H1 (cell line): ENCODE measurements around the gene DOCK1. TPM values are rescaled to one million over a fixed set of nuclear protein-coding genes. Genes with fewer than 3 reads are reported as not detected.

Experiments
- CTCF ChIA-PET: fragments of 300-600 bp; sonication (Branson Sonifier 250); formaldehyde crosslinking; loops from one replicate; lab custom pipeline; 2021; ENCODE audit not compliant: partially characterized antibody; lab: Charles Lee
- POLR2A ChIA-PET: fragments of 300-600 bp; sonication (Branson Sonifier 250); formaldehyde crosslinking; loops from one replicate; lab custom pipeline; 2021; ENCODE audit warnings: inconsistent platforms; ENCODE audit not compliant: partially characterized antibody; lab: Charles Lee
- DNase-seq, 2 experiments: peaks; one replicate each; pipeline versions ENCODE4 v3.0.0 to v3.0.0-alpha.2; 2010 to 2022; ENCODE audit warnings: low spot score in 2 of 2, low read depth in 1 of 2, mixed read lengths in 1 of 2
- FAIRE-seq: peaks from 2 replicates; lab custom pipeline; 2011; peaks lifted over from hg19 to GRCh38; lab: Jason Lieb, UNC
- H2AFZ ChIP-seq: 2 replicates; pipeline ENCODE4 v1.8.1; 2012; ENCODE audit warnings: low read length, inconsistent platforms
- H2AK5ac ChIP-seq: 2 replicates; pipeline ENCODE4 v1.6.1; 2013; ENCODE audit warnings: low read depth, low read length
- H2BK120ac ChIP-seq: replicated peaks from 2 replicates; pipeline ENCODE3; 2013; ENCODE audit warnings: low read depth, low read length, inconsistent platforms
- H2BK12ac ChIP-seq: 2 replicates; pipeline ENCODE4 v1.6.1; 2013; ENCODE audit warnings: low read depth, low read length
- H2BK15ac ChIP-seq: 2 replicates; pipeline ENCODE4 v1.6.1; 2013; ENCODE audit warnings: low read length
- H2BK20ac ChIP-seq: 2 replicates; pipeline ENCODE4 v1.6.1; 2013; ENCODE audit warnings: low read length
- H2BK5ac ChIP-seq: 2 replicates; pipeline ENCODE4 v1.6.1; 2013; ENCODE audit warnings: low read depth, low read length
- H3K14ac ChIP-seq: 2 replicates; pipeline ENCODE4 v1.6.1; 2013; ENCODE audit warnings: inconsistent platforms; ENCODE audit not compliant: insufficient read length
- H3K18ac ChIP-seq: 2 replicates; pipeline ENCODE4 v1.6.1; 2013; ENCODE audit warnings: low read length; ENCODE audit errors: extremely low read depth
- H3K23ac ChIP-seq: 2 replicates; pipeline ENCODE4 v1.6.1; 2013; ENCODE audit warnings: inconsistent platforms; ENCODE audit not compliant: insufficient read length
- H3K23me2 ChIP-seq: 2 replicates; pipeline ENCODE4 v1.6.1; 2013; ENCODE audit warnings: low read depth, low read length
- H3K27ac ChIP-seq: 2 replicates; pipeline ENCODE4 v1.6.1; 2011; ENCODE audit warnings: low read depth, low read length, inconsistent platforms
- H3K27me3 ChIP-seq, 4 experiments: replicated peaks in 1 of 4; 1 replicate in 1 of 4; 2 replicates in 3 of 4; pipeline versions ENCODE4 v1.6.1 to v1.8.1; 2011 to 2013; ENCODE audit warnings: low read length in 3 of 4, mild to moderate bottlenecking in 3 of 4, inconsistent platforms in 2 of 4, mixed read lengths in 2 of 4, moderate library complexity in 1 of 4; ENCODE audit not compliant: control insufficient read depth in 3 of 4, insufficient read depth in 3 of 4; ENCODE audit errors: extremely low read depth in 1 of 4
- H3K36me3 ChIP-seq, 4 experiments: 2 replicates each; pipeline versions ENCODE4 v1.6.1 to v1.8.1; 2011 to 2013; ENCODE audit warnings: mild to moderate bottlenecking in 4 of 4, low read length in 3 of 4, moderate library complexity in 2 of 4, control low read depth in 1 of 4, inconsistent platforms in 1 of 4; ENCODE audit not compliant: insufficient read depth in 4 of 4, control insufficient read depth in 2 of 4
- H3K4ac ChIP-seq: replicated peaks from 2 replicates; pipeline ENCODE3; 2013; ENCODE audit warnings: low read length, low read depth, mixed read lengths, inconsistent platforms; ENCODE audit not compliant: insufficient read length
- H3K4me1 ChIP-seq, 4 experiments: replicated peaks in 1 of 4; 1 replicate in 1 of 4; 2 replicates in 3 of 4; pipeline versions ENCODE4 v1.6.1 to v1.8.1; 2011 to 2013; ENCODE audit warnings: low read length in 3 of 4, inconsistent platforms in 2 of 4, mixed read lengths in 1 of 4; ENCODE audit not compliant: insufficient read depth in 4 of 4, control insufficient read depth in 3 of 4
- H3K4me2 ChIP-seq, 2 experiments: 2 replicates each; pipeline versions ENCODE4 v1.6.1 to v1.8.1; 2011 to 2013; ENCODE audit warnings: low read depth in 2 of 2, low read length in 2 of 2, control low read depth in 1 of 2, inconsistent platforms in 1 of 2, mild to moderate bottlenecking in 1 of 2; ENCODE audit not compliant: insufficient read depth in 1 of 2
- H3K4me3 ChIP-seq, 4 experiments: fragments of 200-600, 300-600 bp in 1 of 4; sonication (generic), shearing (Covaris generic), sonication (Bioruptor Twin) in 1 of 4; 2 replicates each; pipeline versions ENCODE4 v1.5.1 to v1.8.1; 2011 to 2016; ENCODE audit warnings: low read length in 4 of 4, low read depth in 3 of 4, control low read depth in 2 of 4, inconsistent platforms in 2 of 4, mild to moderate bottlenecking in 2 of 4, mixed read lengths in 1 of 4, moderate library complexity in 1 of 4; ENCODE audit not compliant: insufficient read depth in 2 of 4; ENCODE audit errors: extremely low read depth in 1 of 4
- H3K56ac ChIP-seq: replicated peaks from 2 replicates; pipeline ENCODE3; 2013; ENCODE audit warnings: low read depth, mild to moderate bottlenecking, mixed read lengths, low read length, inconsistent platforms; ENCODE audit not compliant: insufficient read length
- H3K79me1 ChIP-seq: 2 replicates; pipeline ENCODE4 v1.6.1; 2013; ENCODE audit warnings: low read depth, low read length, control low read depth
- H3K79me2 ChIP-seq, 2 experiments: 2 replicates each; pipeline versions ENCODE4 v1.6.1 to v1.8.1; 2012 to 2013; ENCODE audit warnings: low read length in 2 of 2, mild to moderate bottlenecking in 2 of 2, inconsistent platforms in 1 of 2; ENCODE audit not compliant: insufficient read depth in 2 of 2, control insufficient read depth in 1 of 2
- H3K9ac ChIP-seq, 4 experiments: replicated peaks in 1 of 4; 1 replicate in 1 of 4; 2 replicates in 3 of 4; pipeline versions ENCODE4 v1.6.1 to v1.8.1; 2011 to 2013; ENCODE audit warnings: low read depth in 3 of 4, low read length in 3 of 4, control low read depth in 2 of 4, mild to moderate bottlenecking in 2 of 4, moderate library complexity in 2 of 4, inconsistent platforms in 1 of 4; ENCODE audit errors: extremely low read depth in 1 of 4
- H3K9me3 ChIP-seq, 2 experiments: 2 replicates each; pipeline versions ENCODE4 v1.6.1 to v1.8.1; 2012 to 2013; ENCODE audit warnings: mild to moderate bottlenecking in 2 of 2, moderate library complexity in 2 of 2, control low read depth in 1 of 2, inconsistent platforms in 1 of 2, low read depth in 1 of 2, low read length in 1 of 2, mixed read lengths in 1 of 2; ENCODE audit not compliant: insufficient read depth in 2 of 2
- H4K20me1 ChIP-seq, 2 experiments: replicated peaks in 1 of 2; 2 replicates each; pipeline versions ENCODE3 to v1.8.1; 2011 to 2013; ENCODE audit warnings: inconsistent platforms in 2 of 2, low read length in 2 of 2, mild to moderate bottlenecking in 1 of 2; ENCODE audit not compliant: insufficient read depth in 2 of 2, control insufficient read depth in 1 of 2
- H4K5ac ChIP-seq: 2 replicates; pipeline ENCODE4 v1.6.1; 2013; ENCODE audit warnings: low read length, low read depth, mixed read lengths, inconsistent platforms; ENCODE audit not compliant: insufficient read length
- H4K8ac ChIP-seq: 2 replicates; pipeline ENCODE4 v1.8.0; 2013; ENCODE audit warnings: mild to moderate bottlenecking, moderate library complexity, low read length, inconsistent platforms; ENCODE audit not compliant: insufficient read depth; ENCODE audit errors: extremely low read depth
- H4K91ac ChIP-seq: replicated peaks from 2 replicates; pipeline ENCODE3; 2013; ENCODE audit warnings: low read length, mixed read lengths, inconsistent platforms; ENCODE audit not compliant: insufficient read length
- BCL11A ChIP-seq, 2 experiments: IDR thresholded peaks; one replicate each; pipeline ENCODE4 v1.6.1; 2011; ENCODE audit warnings: low read depth in 2 of 2, low read length in 2 of 2, mild to moderate bottlenecking in 2 of 2
- CHD2 ChIP-seq: IDR thresholded peaks from 2 replicates; pipeline ENCODE4 v1.6.1; 2012; ENCODE audit warnings: low read length, improper control_type of control experiment
- EZH2 ChIP-seq: fragments of 200-600 bp; sonication (generic); IDR thresholded peaks from 2 replicates; pipeline ENCODE4 v1.7.1; 2012; ENCODE audit warnings: low read depth, mild to moderate bottlenecking, moderate library complexity, low read length, inconsistent platforms; ENCODE audit not compliant: severe bottlenecking
- GTF2F1 ChIP-seq: IDR thresholded peaks from 2 replicates; pipeline ENCODE4 v1.6.1; 2012; ENCODE audit warnings: low read depth, low read length, improper control_type of control experiment, borderline replicate concordance
- HDAC2 ChIP-seq, 2 experiments: fragments of 300-600 bp in 1 of 2; sonication (generic) in 1 of 2; IDR thresholded peaks; 2 replicates each; pipeline ENCODE4 v1.6.1; 2011 to 2012; ENCODE audit warnings: low read depth in 2 of 2, low read length in 2 of 2, mild to moderate bottlenecking in 2 of 2, moderate library complexity in 2 of 2, borderline replicate concordance in 1 of 2, inconsistent platforms in 1 of 2
- KDM1A ChIP-seq: fragments of 200-600, 300-600 bp; sonication (generic); IDR thresholded peaks from 2 replicates; pipeline ENCODE4 v1.7.1; 2016; ENCODE audit warnings: mild to moderate bottlenecking, low read length, borderline replicate concordance
- MAFK ChIP-seq: IDR thresholded peaks from 2 replicates; pipeline ENCODE4 v1.6.1; 2012; ENCODE audit warnings: low read depth, mild to moderate bottlenecking, improper control_type of control experiment, low read length
- NANOG ChIP-seq: IDR thresholded peaks from 2 replicates; pipeline ENCODE4 v1.6.1; 2011; ENCODE audit warnings: low read length, low read depth, mild to moderate bottlenecking, inconsistent platforms; ENCODE audit not compliant: insufficient read depth, poor library complexity, severe bottlenecking
- POLR2AphosphoS5 ChIP-seq: IDR thresholded peaks from 2 replicates; pipeline ENCODE4 v1.6.1; 2011; ENCODE audit warnings: low read depth, low read length
- SIN3A ChIP-seq, 2 experiments: IDR thresholded peaks in 1 of 2; conservative IDR thresholded peaks in 1 of 2; 2 replicates each; pipeline ENCODE4 v1.6.1; 2011 to 2012; ENCODE audit warnings: low read length in 2 of 2, improper control_type of control experiment in 1 of 2, low read depth in 1 of 2, mild to moderate bottlenecking in 1 of 2
- WGBS, 2 experiments: shearing (Covaris generic) in 1 of 2; methylation state at CpG; one replicate each; pipeline versions ENCODE4 v1.1.6 to v1.1.7; 2013 to 2015; ENCODE audit warnings: low lambda C conversion rate in 2 of 2, mixed read lengths in 2 of 2, inconsistent platforms in 1 of 2, low coverage in 1 of 2, missing lambda C conversion rate in 1 of 2; ENCODE audit not compliant: insufficient replicate concordance in 2 of 2, insufficient coverage in 1 of 2, insufficient read length in 1 of 2; ENCODE audit errors: extremely low coverage in 1 of 2, missing lambda C conversion rate in 1 of 2; 5-methylcytosine and 5-hydroxymethylcytosine counted together
- polyA plus RNA-seq, 7 experiments: library from polyadenylated mRNA; depleted of rRNA in 3 of 7; stranded (reverse) in 5 of 7; unstranded in 2 of 7; fragments of >200 nt in 5 of 7; fragments of 200-250 nt in 2 of 7; gene quantifications; 1 replicate in 5 of 7; 2 replicates in 1 of 7; 4 replicates in 1 of 7; pipeline versions ENCODE4 v1.2.1 to v1.2.3, GENCODE V29; 2011 to 2013; ENCODE audit warnings: missing spikeins in 2 of 7, mixed read lengths in 2 of 7
- total RNA-seq: library from RNA; stranded (reverse); fragmentation: NEBNext Ultra II Directional; extraction: Animal tissue kit (Norgen Biotek cat#: 25700); gene quantifications from 2 replicates; pipeline ENCODE4 v1.2.1, GENCODE V29; 2021
- TF ChIP-seq, protein P1 (sequence below): IDR thresholded peaks from 2 replicates; pipeline ENCODE4 v1.6.1; 2011; ENCODE audit warnings: low read length, improper control_type of control experiment

Gene DOCK1
- total and polyA plus RNA-seq, 2 of the 8 experiments (the other 6 are each of a cell fraction or from before 2014, with no cell fraction given) = 11.6 to 53.0 TPM

DNA sequence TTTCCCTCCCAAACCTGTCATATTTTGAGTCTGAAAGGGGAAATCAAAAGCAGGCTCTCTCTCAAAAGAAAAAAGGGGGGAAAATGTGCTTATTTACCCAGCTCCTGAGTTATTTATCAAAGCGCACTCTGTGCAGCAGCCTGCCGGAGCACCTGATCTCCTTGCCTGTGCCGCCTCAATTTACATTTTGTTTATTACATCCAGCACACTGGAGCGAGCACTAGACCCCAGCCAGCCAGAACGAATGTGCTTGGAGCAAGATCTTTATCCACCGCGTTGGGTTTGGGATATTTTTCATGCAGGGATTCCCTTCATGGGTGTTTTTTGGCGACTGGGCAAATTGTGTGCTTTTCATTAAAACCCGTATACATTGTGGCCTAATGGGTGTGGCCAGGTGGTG, 453.1 kb downstream of the DOCK1 start:
- no peak overlapping the region for H2BK20ac ChIP-seq
- no peak overlapping the region for H2BK120ac ChIP-seq
- no peak overlapping the region for H3K14ac ChIP-seq
- no peak overlapping the region for H3K23ac ChIP-seq
- H3K23me2 ChIP-seq = no peaks in the 10 kb centered on the region; the same call in 1 of the 2 replicates
- DNase-seq = no peak
- no peaks in the 10 kb centered on the region for H3K4me1 ChIP-seq
- H3K79me1 ChIP-seq = no peaks in the 10 kb centered on the region
- CTCF ChIA-PET = interaction anchor here (1.2 kb wide), 1 partner anchor 161 kb away, joined by 4 read pairs; no protein-coding TSS in a partner anchor
- TF ChIP-seq SIN3A (conservative IDR thresholded peaks at IDR 0.05 in 1 of 2, IDR thresholded peaks at IDR 0.05 in 1 of 2; ENCODE audit: low read depth in 1 of 2, low read length in 2 of 2) (no peak), EZH2 (no peak), GTF2F1 (no peak), POLR2AphosphoS5 (no peak), KDM1A (no peak), NANOG (no peak), CHD2 (no peak), HDAC2 (IDR thresholded peaks at IDR 0.05; ENCODE audit: borderline replicate concordance in 1 of 2, low read depth in 2 of 2, low read length in 2 of 2) (no peak), MAFK (no peak), BCL11A (IDR thresholded peaks at IDR 0.05; ENCODE audit: low read depth in 2 of 2, low read length in 2 of 2) (no peak)
- TF ChIP-seq, protein P1, sequence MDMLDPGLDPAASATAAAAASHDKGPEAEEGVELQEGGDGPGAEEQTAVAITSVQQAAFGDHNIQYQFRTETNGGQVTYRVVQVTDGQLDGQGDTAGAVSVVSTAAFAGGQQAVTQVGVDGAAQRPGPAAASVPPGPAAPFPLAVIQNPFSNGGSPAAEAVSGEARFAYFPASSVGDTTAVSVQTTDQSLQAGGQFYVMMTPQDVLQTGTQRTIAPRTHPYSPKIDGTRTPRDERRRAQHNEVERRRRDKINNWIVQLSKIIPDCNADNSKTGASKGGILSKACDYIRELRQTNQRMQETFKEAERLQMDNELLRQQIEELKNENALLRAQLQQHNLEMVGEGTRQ = no peak
- no peak overlapping the region for H2BK15ac ChIP-seq
- H3K9ac ChIP-seq = no peak overlapping the region
- H4K91ac ChIP-seq = no peak overlapping the region
- no peak overlapping the region for H3K4me2 ChIP-seq
- FAIRE-seq = no peak
- no peak overlapping the region for H3K4me3 ChIP-seq
- H2AFZ ChIP-seq = no peak overlapping the region
- H3K9me3 ChIP-seq = no peaks in the 10 kb centered on the region
- H2BK12ac ChIP-seq = no peak overlapping the region
- 80% methylated on average over 9 of the region's 9 CpGs; no CpG with 5 or more reads in 1 of the 2 experiments for WGBS, 2 experiments
- H3K56ac ChIP-seq = no peak overlapping the region
- no peaks in the 10 kb centered on the region for H3K27me3 ChIP-seq
- no peak overlapping the region for H3K4ac ChIP-seq
- no peak overlapping the region for H3K27ac ChIP-seq
- no peaks in the 10 kb centered on the region for H4K20me1 ChIP-seq
- POLR2A ChIA-PET = no interaction called here
- H3K79me2 ChIP-seq = no peaks in the 10 kb centered on the region
- H2AK5ac ChIP-seq = no peak overlapping the region
- no peak overlapping the region for H4K8ac ChIP-seq
- no peak overlapping the region for H2BK5ac ChIP-seq
- H4K5ac ChIP-seq = no peak overlapping the region
- H3K18ac ChIP-seq = no peak overlapping the region
- H3K36me3 ChIP-seq = peaks cover 0 to 6% (median under 1%) of the 10 kb centered on the region in 4 experiments; a peak in 2 of 8 replicates
